Midbrain (tissue), 1 donor: ENCODE results near the gene ADAMTS13.

ENCODE experiments used
- DNase-seq: peaks from one replicate; lab custom pipeline; 2025; lab: John Stamatoyannopoulos, UW

ADAMTS13 gene

GRCh38 chr9:133490201-133490681 is 68.1 kb downstream of the ADAMTS13 start:
- DNase-seq, result no peak

GRCh38 chr9:133490865-133491655 is 68.9 kb downstream of the ADAMTS13 start:
- no peak for DNase-seq

GRCh38 chr9:133491656-133491925 is 69.4 kb downstream of the ADAMTS13 start:
- DNase-seq, result no peak

- no peak for DNase-seq
These were observed 70.2 kb downstream of the ADAMTS13 start for GRCh38 chr9:133492061-133493021.

- DNase-seq, result no peak
These were observed 71.3 kb downstream of the ADAMTS13 start for GRCh38 chr9:133493428-133493827.

GRCh38 chr9:133493845-133494540 is 71.8 kb downstream of the ADAMTS13 start:
- DNase-seq, result no peak

- DNase-seq, result no peak
These were observed 72.6 kb downstream of the ADAMTS13 start for GRCh38 chr9:133494636-133495326.

GRCh38 chr9:133495327-133496293 is 73.4 kb downstream of the ADAMTS13 start:
- no peak for DNase-seq

GRCh38 chr9:133496861-133497842 is 75.0 kb downstream of the ADAMTS13 start:
- DNase-seq, result no peak

GRCh38 chr9:133499132-133499891 is 77.1 kb downstream of the ADAMTS13 start:
- no peak for DNase-seq

- no peak for DNase-seq
These were observed 77.7 kb downstream of the ADAMTS13 start for GRCh38 chr9:133499892-133500270.

- no peak for DNase-seq
These were observed 79.9 kb downstream of the ADAMTS13 start for GRCh38 chr9:133502112-133502511.

- no peak for DNase-seq
These were observed 83.1 kb downstream of the ADAMTS13 start for GRCh38 chr9:133505186-133505830.

- DNase-seq, result no peak
These were observed 83.9 kb downstream of the ADAMTS13 start for GRCh38 chr9:133505901-133506652.

- DNase-seq, result no peak
These were observed 84.5 kb downstream of the ADAMTS13 start for GRCh38 chr9:133506653-133507038.

GRCh38 chr9:133507246-133507965 is 85.2 kb downstream of the ADAMTS13 start:
- no peak for DNase-seq

GRCh38 chr9:133508046-133508445 is 85.9 kb downstream of the ADAMTS13 start:
- no peak for DNase-seq
